Endothelial cell of hepatic sinusoid (primary cell): ENCODE results near the gene MYRF.

Source experiments
- in situ Hi-C: cut with HindIII; loops from 2 replicates; pipeline ENCODE4 v1.10.0; 2017; ENCODE audit warnings: low sequenced_read_pairs

MYRF gene

GRCh38 chr11:61752117-61752924, at the start of gene MYRF:
Gene MYRF (plus strand): TSS chr11:61752636. CDS start chr11:61752745, 109 bp downstream.
- in situ Hi-C loops = no loop called here

DNA sequence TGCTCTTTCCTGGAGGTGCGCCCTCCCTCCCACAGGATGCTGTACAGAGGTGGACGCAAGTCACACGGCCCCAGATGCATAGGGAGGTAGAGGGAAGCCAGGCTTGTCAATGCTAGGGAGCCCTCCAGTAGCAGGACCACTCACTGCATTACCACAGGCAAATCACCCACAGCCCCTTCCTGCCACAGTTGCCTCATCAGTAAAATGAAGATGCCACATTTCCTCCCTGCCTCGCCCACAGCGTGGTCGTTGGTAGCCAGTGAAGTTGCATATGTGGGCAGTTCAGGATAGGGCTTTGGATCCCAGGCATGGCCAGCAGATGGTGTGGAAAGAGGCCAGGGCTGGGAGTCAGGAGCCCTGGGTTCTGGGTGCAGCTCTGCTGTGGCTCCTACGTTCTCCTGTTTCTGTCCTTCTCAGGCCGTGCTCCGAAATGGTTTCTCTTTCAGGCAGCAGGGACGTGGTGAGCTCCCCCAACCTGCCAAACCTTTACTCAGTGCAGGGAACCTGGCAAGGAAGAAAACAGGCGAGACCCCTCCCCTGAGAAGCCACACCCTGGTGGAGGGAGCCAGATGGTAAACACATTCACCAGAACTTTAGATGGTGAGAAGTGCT, 49.6 kb upstream of the MYRF start:
- in situ Hi-C loops = no loop called here

- in situ Hi-C loops = no loop called here
Observed at GRCh38 chr11:61704838-61705237, 47.6 kb upstream of the MYRF start.

- in situ Hi-C loops = no loop called here
Observed at GRCh38 chr11:61706452-61707400, 45.7 kb upstream of the MYRF start.

DNA sequence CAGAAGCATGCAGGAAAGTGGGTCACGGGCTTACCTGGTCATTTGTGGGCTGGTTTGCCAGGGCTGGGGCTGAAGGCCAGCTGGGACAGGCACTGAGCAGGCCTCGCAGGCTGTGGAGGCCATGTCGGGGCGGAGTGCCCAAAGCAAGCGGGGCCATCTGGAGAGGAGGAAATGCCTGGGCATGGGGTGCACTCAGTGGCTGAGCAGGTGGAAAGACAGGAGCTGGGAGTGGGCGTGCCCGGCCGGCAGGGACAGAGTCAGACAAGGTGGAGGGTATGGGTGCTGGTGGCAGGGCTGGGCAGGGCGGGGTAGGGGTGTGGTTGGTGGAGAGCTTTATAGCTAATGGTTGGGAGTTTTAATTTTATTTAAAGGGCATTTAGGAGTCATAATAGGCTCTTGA, 44.9 kb upstream of the MYRF start:
- in situ Hi-C loops = no loop called here

- in situ Hi-C loops = no loop called here
Observed at GRCh38 chr11:61709110-61709509, 43.3 kb upstream of the MYRF start.

DNA sequence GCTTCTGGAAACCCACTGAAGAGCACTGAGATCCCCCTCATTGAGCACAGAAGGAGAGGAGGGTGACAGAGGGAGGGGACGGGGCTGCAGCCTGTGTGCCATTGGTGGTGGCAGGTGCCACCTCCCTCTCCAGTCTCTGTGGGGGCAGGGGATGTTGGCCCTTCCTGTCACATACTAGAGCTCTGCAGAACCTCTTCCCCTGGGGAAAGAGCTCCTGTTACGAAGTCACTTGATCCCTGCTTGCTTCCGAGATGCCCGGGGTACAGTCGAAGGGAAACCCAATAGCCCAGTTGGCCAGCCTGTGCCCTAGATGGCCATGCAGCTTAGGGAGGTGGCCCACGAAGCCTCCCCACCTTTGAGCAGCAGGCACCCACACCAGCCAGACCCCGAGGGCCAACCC, 42.9 kb upstream of the MYRF start:
- in situ Hi-C loops = no loop called here

- in situ Hi-C loops = no loop called here
Observed at GRCh38 chr11:61710019-61710418, 42.4 kb upstream of the MYRF start.

DNA sequence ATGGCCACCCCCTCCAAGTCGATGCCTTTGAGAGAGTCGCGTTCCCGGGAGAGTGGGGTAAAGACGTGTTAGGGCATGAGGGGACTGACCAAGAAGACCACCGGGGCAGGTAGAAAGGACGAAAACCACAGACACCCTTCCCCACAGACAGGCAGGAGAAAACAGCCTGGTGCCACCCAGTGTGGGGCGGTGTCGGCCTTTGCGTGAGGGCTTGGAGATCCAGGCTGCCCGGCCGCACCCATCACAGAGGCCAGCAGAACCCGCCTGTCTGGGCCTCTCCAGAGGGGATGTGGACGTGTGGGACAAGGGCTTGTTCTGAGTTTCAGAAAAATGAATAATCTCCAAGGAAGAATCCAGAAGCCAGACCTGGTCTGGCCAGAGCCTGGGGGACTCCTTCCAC, 41.4 kb upstream of the MYRF start:
- in situ Hi-C loops = no loop called here

GRCh38 chr11:61711498-61711897, 40.9 kb upstream of the MYRF start:
- in situ Hi-C loops = no loop called here

DNA sequence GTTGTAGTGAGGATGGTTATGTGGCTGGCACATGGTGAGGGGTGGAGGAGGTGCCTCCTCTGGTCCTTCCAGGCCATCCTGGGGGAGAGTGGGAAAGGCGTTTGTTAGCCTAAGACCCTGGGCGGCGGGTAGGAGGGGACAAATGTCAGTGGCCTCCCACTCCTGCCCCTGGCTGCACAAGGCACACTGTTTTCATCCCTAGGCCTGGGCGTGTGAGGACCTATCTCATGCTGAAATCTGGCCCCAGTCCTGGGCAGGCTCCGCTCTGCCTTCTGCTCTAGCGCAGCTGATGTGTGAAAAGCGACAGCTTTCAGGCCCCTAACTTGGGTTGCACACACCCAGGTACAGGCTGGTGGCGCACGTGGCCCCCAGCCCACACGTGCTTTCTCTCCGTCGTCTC, 40.1 kb upstream of the MYRF start:
- in situ Hi-C loops = no loop called here

GRCh38 chr11:61712846-61713245, 39.6 kb upstream of the MYRF start:
- in situ Hi-C loops = no loop called here

DNA sequence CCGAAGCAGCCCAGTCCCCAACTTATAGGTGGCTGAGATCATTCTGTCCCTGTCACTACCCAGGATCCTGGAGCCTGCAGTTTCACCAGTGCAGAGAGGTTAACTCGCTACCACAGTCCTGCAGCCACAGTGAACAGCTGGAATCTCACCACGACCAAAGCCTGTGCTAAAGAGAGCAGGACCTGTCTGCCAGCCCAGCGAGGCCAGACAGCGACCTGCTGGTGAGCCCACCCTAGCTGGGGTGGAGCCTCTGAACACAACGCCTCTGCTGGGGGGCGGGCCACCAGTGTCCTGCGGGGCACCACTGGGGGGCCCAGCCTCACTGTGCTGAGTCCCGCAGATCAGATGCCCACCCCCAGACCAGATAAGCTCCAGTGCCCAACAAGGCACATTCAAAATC, 39.0 kb upstream of the MYRF start:
- in situ Hi-C loops = no loop called here

GRCh38 chr11:61713906-61714305, 38.5 kb upstream of the MYRF start:
- in situ Hi-C loops = no loop called here

DNA sequence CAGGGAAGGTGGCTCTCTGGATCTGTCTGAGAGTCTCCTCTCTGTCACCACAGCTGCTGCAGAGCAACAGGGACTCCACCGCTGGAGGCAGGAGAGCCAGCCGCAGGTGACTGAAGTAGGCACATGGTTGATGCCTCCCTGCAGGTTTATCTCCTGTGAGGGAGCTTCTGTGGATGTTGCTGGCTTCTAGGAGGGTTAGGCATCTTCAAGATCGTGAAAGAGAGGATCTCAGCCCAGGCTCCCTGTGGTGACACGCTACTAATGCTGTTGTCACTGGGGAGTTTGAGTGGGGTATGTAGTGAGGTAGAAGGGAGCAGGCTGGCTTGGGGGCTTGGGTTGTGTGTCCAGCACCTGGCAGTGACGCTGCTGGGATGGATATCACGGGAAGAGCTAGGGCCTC, 38.1 kb upstream of the MYRF start:
- in situ Hi-C loops = no loop called here

GRCh38 chr11:61714916-61715315, 37.5 kb upstream of the MYRF start:
- in situ Hi-C loops = no loop called here

- in situ Hi-C loops = no loop called here
Observed at GRCh38 chr11:61715867-61716266, 36.6 kb upstream of the MYRF start.

GRCh38 chr11:61716478-61717285, 35.8 kb upstream of the MYRF start:
- in situ Hi-C loops = no loop called here

DNA sequence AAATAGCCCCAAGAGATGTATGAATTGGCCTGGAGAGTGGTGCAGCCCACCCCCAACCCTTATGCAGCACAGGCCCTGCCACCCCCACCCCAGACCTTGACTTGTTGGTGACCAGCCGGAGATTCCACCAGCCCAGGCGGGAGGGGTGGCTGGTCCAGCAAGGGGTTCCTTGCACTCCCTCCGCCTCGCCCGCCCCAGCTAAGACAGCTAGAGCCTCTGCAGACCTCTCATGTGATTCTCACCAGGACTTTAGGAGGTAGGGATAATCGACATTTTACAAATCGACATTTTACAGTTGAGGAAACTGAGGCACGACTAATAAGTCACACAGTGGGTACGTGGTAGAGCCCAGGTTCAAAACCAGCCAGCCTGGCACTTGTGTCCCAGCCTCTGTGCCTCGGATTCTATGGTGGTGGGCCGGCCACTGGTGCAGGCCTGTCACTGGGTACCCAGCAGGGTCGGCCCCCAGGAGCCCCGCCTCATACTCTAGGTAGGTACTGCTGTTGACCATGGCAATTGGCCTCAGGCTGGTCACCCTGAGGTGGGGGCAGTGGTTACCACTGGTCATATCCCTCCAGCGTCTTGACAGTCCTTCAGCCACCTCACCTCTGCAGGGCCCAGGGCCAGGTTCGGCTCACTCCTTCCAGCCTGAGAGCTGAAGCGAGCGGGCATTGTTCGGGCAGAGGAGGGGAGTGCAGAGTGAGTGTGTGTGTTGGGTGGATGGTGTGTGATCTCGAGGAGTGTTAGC, 35.0 kb upstream of the MYRF start:
- in situ Hi-C loops = no loop called here

- in situ Hi-C loops = no loop called here
Observed at GRCh38 chr11:61718046-61718531, 34.3 kb upstream of the MYRF start.
